HepG2 (cell line): ENCODE data around the gene TMEM190. TPM values are rescaled to one million over a fixed set of nuclear protein-coding genes. Genes with fewer than 3 reads are reported as not detected.

Experiments
- CBX1 ChIP-seq: IDR thresholded peaks from one replicate; pipeline ENCODE4 v1.6.1; 2016; ENCODE audit warnings: antibody characterized with exemption, low read depth
- DMAP1 ChIP-seq: IDR thresholded peaks from 2 replicates; pipeline ENCODE4 v1.6.1; 2016
- DNMT3B ChIP-seq: conservative IDR thresholded peaks from 2 replicates; pipeline ENCODE4 v1.6.1; 2016; ENCODE audit warnings: missing biosample characterization, control low read depth
- FOXA1 ChIP-seq, 2 experiments: fragments of 450-650 bp in 1 of 2; sonication (generic) in 1 of 2; formaldehyde crosslinking in 1 of 2; IDR thresholded peaks; 2 replicates each; pipeline versions ENCODE4 v1.4.0 to v1.6.1; 2016 to 2020; ENCODE audit warnings: missing genetic modification reagents in 1 of 2
- FOXC1 ChIP-seq: sonication (generic); formaldehyde crosslinking; IDR thresholded peaks from 2 replicates; pipeline ENCODE4 v1.8.0; 2022; ENCODE audit warnings: mild to moderate bottlenecking, missing genetic modification reagents, borderline replicate concordance
- GATA4 ChIP-seq: sonication (generic); IDR thresholded peaks from 2 replicates; pipeline ENCODE4 v1.6.1; 2016; ENCODE audit warnings: antibody characterized with exemption, low read depth, borderline replicate concordance
- HES4 ChIP-seq: sonication (generic); formaldehyde crosslinking; IDR thresholded peaks from 2 replicates; pipeline ENCODE4 v1.9.0; 2021; ENCODE audit warnings: mild to moderate bottlenecking, missing genetic modification reagents, borderline replicate concordance
- HIVEP1 ChIP-seq: sonication (generic); formaldehyde crosslinking; IDR thresholded peaks from 2 replicates; pipeline ENCODE4 v1.4.0; 2020; ENCODE audit warnings: mild to moderate bottlenecking, missing genetic modification reagents
- HNRNPUL1 ChIP-seq: fragments of 200-400 bp; formaldehyde crosslinking; IDR thresholded peaks from 2 replicates; pipeline ENCODE4 v1.6.1; 2017; ENCODE audit warnings: low read depth, mild to moderate bottlenecking, low read length, moderate library complexity
- MAZ ChIP-seq, 2 experiments: sonication (generic) in 1 of 2; formaldehyde crosslinking in 1 of 2; IDR thresholded peaks; 2 replicates each; pipeline versions ENCODE4 v1.5.0 to v1.6.1; 2012 to 2020; ENCODE audit warnings: low read depth in 2 of 2, mild to moderate bottlenecking in 2 of 2, borderline replicate concordance in 1 of 2, improper control_type of control experiment in 1 of 2, low read length in 1 of 2, missing genetic modification reagents in 1 of 2, moderate library complexity in 1 of 2
- RBM39 ChIP-seq: fragments of 200-400 bp; formaldehyde crosslinking; IDR thresholded peaks from one replicate; pipeline ENCODE4 v1.6.1; 2018; ENCODE audit warnings: antibody characterized with exemption, mild to moderate bottlenecking, low read depth, low read length; ENCODE audit not compliant: poor library complexity, severe bottlenecking
- SP1 ChIP-seq, 2 experiments: fragments of 450-650 bp in 1 of 2; sonication (generic) in 1 of 2; formaldehyde crosslinking in 1 of 2; IDR thresholded peaks; 2 replicates each; pipeline versions ENCODE4 v1.4.0 to v1.6.1; 2016 to 2020; ENCODE audit warnings: missing genetic modification reagents in 1 of 2
- SUZ12 ChIP-seq: fragments of 150-350 bp; IDR thresholded peaks from 2 replicates; pipeline ENCODE4 v1.6.1; 2014; ENCODE audit warnings: low read depth, low read length
- TBX2 ChIP-seq: sonication (generic); formaldehyde crosslinking; IDR thresholded peaks from 2 replicates; pipeline ENCODE4 v1.5.0; 2020; ENCODE audit warnings: missing genetic modification reagents, mild to moderate bottlenecking, borderline replicate concordance
- TERF1 ChIP-seq: sonication (generic); formaldehyde crosslinking; IDR thresholded peaks from 2 replicates; pipeline ENCODE4 v1.8.0; 2022; ENCODE audit warnings: mild to moderate bottlenecking, missing genetic modification reagents, moderate library complexity
- XRCC5 ChIP-seq: fragments of 200-400 bp; formaldehyde crosslinking; optimal IDR thresholded peaks from 2 replicates; pipeline ENCODE3; 2017; ENCODE audit warnings: mild to moderate bottlenecking, low read length
- ZMAT3 ChIP-seq: sonication (generic); formaldehyde crosslinking; conservative IDR thresholded peaks from 2 replicates; pipeline ENCODE4 v1.7.0; 2021; ENCODE audit warnings: missing genetic modification reagents
- ZNF552 ChIP-seq: sonication (generic); formaldehyde crosslinking; IDR thresholded peaks from 2 replicates; pipeline ENCODE4 v1.9.0; 2022; ENCODE audit warnings: missing genetic modification reagents, mild to moderate bottlenecking, borderline replicate concordance
- ZNF558 ChIP-seq: sonication (generic); formaldehyde crosslinking; IDR thresholded peaks from 2 replicates; pipeline ENCODE4 v1.9.0; 2022; ENCODE audit warnings: mild to moderate bottlenecking, missing genetic modification reagents, borderline replicate concordance
- ZNF782 ChIP-seq: sonication (generic); formaldehyde crosslinking; IDR thresholded peaks from 2 replicates; pipeline ENCODE4 v1.4.0; 2020; ENCODE audit warnings: missing genetic modification reagents, mild to moderate bottlenecking, borderline replicate concordance
- polyA plus RNA-seq, 8 experiments: library from polyadenylated mRNA; depleted of rRNA in 3 of 8; stranded (reverse) in 7 of 8; unstranded in 1 of 8; fragments of >200 nt; fragmentation: Illumina TruSeq in 4 of 8; extraction: Trizol in 4 of 8; gene quantifications; 2 replicates each; pipeline versions ENCODE4 v1.2.1 to v1.2.3, GENCODE V29; 2011 to 2016; ENCODE audit warnings: low read depth in 4 of 8, missing spikeins in 1 of 8, mixed read lengths in 1 of 8; ENCODE audit not compliant: insufficient read depth in 1 of 8
- total RNA-seq, 5 experiments: library from RNA; depleted of rRNA; stranded (reverse); fragments of >200 nt; fragmentation: Illumina TruSeq; extraction: Trizol; gene quantifications; 2 replicates each; pipeline ENCODE4 v1.2.3, GENCODE V29; 2016; ENCODE audit warnings: low read depth in 1 of 5
- TF ChIP-seq, protein P1 (sequence below): IDR thresholded peaks from 2 replicates; pipeline ENCODE4 v1.6.1; 2016
- TF ChIP-seq, protein P2 (sequence below): sonication (generic); formaldehyde crosslinking; IDR thresholded peaks from 2 replicates; pipeline ENCODE4 v1.4.0; 2020; ENCODE audit warnings: missing genetic modification reagents, borderline replicate concordance

TMEM190 gene
- total and polyA plus RNA-seq, 2 of the 13 experiments (the other 11 are each of a cell fraction or from before 2014, with no cell fraction given), result 0.35 to 0.83 TPM

GRCh38 chr19:55339105-55339888 lies 37.3 kb upstream of the TMEM190 start, which contains the start of gene KMT5C (continued):
- TF ChIP-seq HIVEP1 (no peak), RBM39 (peak; percentile 87), ZNF552 (CRISPR knock-in tag) (no peak), ZNF558 (CRISPR knock-in tag) (no peak), GATA4 (no peak), FOXA1 (IDR thresholded peaks at IDR 0.05) (no peak), FOXA1 (CRISPR knock-in tag; IDR thresholded peaks at IDR 0.05) (peak; percentile 47), SP1 (IDR thresholded peaks at IDR 0.05) (no peak; the same call in 1 of the 2 replicates), SP1 (CRISPR knock-in tag; IDR thresholded peaks at IDR 0.05) (peak; percentile 92), ZMAT3 (CRISPR knock-in tag) (0 out of 2 replicates have a peak, but pooled peaks have one; percentile 50), HNRNPUL1 (no peak), TBX2 (no peak), FOXC1 (0 out of 2 replicates have a peak, but pooled peaks have one; percentile 23), DNMT3B (CRISPR knock-in tag) (no peak), DMAP1 (peak; percentile 58; the same call in 1 of the 2 replicates), HES4 (CRISPR knock-in tag) (no peak), XRCC5 (peak; percentile 19), SUZ12 (no peak), MAZ (IDR thresholded peaks at IDR 0.05; ENCODE audit: borderline replicate concordance, low read depth, low read length) (peak; percentile 93), MAZ (CRISPR knock-in tag; IDR thresholded peaks at IDR 0.05; ENCODE audit: low read depth) (peak; percentile 80; the same call in 1 of the 2 replicates), TERF1 (CRISPR knock-in tag) (no peak), CBX1 (peak; percentile 29), ZNF782 (CRISPR knock-in tag) (no peak)
- TF ChIP-seq, protein P1, sequence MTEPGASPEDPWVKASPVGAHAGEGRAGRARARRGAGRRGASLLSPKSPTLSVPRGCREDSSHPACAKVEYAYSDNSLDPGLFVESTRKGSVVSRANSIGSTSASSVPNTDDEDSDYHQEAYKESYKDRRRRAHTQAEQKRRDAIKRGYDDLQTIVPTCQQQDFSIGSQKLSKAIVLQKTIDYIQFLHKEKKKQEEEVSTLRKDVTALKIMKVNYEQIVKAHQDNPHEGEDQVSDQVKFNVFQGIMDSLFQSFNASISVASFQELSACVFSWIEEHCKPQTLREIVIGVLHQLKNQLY (CRISPR knock-in tag), result no peak
- TF ChIP-seq, protein P2, sequence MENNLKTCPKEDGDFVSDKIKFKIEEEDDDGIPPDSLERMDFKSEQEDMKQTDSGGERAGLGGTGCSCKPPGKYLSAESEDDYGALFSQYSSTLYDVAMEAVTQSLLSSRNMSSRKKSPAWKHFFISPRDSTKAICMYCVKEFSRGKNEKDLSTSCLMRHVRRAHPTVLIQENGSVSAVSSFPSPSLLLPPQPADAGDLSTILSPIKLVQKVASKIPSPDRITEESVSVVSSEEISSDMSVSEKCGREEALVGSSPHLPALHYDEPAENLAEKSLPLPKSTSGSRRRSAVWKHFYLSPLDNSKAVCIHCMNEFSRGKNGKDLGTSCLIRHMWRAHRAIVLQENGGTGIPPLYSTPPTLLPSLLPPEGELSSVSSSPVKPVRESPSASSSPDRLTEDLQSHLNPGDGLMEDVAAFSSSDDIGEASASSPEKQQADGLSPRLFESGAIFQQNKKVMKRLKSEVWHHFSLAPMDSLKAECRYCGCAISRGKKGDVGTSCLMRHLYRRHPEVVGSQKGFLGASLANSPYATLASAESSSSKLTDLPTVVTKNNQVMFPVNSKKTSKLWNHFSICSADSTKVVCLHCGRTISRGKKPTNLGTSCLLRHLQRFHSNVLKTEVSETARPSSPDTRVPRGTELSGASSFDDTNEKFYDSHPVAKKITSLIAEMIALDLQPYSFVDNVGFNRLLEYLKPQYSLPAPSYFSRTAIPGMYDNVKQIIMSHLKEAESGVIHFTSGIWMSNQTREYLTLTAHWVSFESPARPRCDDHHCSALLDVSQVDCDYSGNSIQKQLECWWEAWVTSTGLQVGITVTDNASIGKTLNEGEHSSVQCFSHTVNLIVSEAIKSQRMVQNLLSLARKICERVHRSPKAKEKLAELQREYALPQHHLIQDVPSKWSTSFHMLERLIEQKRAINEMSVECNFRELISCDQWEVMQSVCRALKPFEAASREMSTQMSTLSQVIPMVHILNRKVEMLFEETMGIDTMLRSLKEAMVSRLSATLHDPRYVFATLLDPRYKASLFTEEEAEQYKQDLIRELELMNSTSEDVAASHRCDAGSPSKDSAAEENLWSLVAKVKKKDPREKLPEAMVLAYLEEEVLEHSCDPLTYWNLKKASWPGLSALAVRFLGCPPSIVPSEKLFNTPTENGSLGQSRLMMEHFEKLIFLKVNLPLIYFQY (CRISPR knock-in tag), result peak; percentile 98
